ENCODE measurements around the gene RALGPS1.

RALGPS1 gene

DNA sequence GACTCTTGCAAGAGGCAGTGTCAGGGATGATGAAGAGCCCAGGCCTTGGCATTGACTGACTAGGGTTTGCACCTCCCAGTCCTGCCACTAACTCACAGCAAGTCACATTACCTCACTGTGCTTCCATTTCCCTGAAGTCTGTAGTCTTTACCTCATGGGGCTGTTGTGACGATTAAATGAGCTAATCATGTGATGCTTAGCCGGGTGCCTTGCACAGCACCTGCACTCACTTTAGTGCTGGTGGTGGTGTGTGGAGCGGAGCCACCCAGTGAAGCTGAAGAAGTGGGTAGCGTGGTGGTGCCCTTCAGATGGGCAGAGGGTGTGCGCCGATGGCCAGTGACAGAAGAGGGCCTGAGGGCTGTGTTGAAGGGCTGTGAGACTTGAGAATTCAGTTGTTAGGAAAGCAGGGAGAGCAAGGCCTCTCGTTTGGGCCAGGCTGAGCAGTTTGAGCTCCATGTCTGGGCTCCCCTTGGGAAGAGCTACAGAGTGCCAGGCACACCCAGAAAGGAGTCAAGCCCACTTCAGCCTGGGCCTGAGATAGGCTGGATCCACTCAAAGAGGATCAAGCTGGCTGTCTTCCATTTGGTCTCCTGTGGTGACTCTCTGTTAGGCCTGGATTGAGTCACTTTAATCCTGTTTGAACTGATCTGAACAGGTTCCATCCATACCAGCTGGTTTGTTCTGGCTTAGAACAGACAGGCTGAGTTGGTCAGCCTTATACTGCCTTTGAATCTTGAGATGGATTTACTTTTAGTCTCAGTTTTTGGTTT is 42.5 kb downstream of the RALGPS1 start:
- no peak for DNase-seq (ENCODE audit: low read depth)

DNA sequence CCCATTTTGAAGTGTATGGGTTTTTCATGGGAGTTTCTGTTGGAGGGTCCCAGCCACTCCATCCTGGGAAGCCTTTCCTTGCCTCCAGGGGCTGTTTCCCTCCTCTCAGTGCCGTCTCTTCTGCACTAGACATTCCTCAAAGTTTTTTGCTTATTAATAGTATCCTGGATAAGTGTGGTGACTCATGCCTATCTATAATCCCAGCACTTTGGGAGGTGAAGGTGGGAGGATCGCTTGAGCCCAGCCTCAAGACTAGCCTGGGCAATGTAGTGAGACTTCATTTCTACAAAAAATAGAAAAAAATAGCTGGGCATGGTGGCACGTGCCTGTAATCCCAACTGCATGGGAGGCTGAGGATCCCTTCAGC is 43.1 kb downstream of the RALGPS1 start:
- no peak for DNase-seq (ENCODE audit: low read depth)

DNA sequence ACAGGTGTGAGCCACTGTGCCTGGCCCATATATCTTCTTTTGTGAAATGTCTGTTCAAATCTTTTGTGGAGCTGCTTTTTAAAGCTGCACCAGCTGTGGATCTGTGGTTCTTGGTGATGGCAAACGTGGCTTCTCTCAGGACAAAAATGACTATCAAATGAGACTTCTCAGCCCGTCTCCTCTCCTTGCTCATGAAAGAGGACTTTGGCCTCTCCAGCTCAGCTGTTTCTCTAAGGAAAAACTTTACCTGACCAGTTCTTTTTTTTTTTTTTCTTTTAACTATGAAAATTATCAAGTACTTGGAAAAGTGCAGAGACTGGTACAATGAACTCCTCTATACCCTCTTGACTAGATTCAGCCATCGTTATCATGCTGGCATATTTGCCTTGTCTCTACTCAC is 44.8 kb downstream of the RALGPS1 start:
- no peak for DNase-seq (ENCODE audit: low read depth)

DNA sequence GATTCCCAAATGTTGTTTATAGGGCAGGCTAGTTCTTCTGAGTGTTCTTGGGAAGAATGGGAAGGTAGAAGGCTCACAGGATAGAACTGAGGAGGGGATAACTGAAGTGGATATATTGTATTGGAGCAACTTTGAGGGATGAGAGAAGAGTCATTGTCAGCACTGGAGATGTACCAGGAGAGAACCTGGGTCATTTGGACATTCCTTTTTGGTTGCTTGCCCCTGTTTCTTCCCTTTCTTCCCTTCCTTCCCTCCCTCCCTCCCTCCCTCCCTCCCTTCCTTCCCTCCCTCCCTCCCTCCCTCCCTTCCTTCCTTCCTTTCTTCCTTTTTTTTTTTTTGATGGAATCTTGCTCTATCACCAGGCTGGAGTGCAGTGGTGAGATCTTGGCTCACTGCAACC is 45.3 kb downstream of the RALGPS1 start:
- no peak for DNase-seq (ENCODE audit: low read depth)

DNA sequence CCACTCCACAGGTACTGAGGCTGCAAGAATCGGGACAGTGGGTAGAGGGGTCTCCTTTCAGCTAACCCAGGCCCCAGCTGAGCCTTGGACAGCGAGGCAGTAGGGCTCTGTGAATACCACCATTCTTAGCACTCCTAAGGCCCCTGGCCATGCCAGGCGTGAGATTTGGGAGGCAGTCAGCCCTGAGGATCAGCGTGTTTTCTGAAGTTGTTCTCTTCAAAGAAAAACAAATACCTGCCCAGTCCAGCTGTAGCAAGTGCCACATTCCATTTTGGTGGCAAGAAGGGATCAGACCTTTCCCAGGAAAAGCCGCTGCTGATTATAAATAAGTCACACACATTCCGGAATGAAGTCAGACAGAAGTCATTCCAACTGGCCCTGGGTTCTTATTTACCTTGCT is 47.8 kb downstream of the RALGPS1 start:
- DNase-seq (ENCODE audit: low read depth), result no peak

DNA sequence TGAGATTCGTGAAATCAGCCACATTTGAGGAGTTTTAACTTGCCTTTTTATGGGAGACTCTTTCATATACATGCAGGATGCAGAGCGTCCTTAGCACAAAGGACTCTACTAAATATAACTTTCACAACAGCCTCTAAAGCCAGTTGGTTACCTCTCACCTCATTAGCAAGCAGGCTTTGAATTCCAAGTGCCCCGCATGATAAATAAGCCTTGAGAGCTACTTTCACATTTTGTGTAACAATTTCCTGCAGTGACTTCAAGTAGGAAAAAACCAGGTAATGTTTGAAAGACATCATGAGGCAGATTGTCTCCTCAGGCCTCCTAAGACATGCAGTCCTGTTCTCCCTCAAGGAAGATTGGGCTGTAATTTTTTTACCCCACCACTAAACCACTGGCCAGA is 50.5 kb downstream of the RALGPS1 start:
- DNase-seq (ENCODE audit: low read depth), result no peak

DNA sequence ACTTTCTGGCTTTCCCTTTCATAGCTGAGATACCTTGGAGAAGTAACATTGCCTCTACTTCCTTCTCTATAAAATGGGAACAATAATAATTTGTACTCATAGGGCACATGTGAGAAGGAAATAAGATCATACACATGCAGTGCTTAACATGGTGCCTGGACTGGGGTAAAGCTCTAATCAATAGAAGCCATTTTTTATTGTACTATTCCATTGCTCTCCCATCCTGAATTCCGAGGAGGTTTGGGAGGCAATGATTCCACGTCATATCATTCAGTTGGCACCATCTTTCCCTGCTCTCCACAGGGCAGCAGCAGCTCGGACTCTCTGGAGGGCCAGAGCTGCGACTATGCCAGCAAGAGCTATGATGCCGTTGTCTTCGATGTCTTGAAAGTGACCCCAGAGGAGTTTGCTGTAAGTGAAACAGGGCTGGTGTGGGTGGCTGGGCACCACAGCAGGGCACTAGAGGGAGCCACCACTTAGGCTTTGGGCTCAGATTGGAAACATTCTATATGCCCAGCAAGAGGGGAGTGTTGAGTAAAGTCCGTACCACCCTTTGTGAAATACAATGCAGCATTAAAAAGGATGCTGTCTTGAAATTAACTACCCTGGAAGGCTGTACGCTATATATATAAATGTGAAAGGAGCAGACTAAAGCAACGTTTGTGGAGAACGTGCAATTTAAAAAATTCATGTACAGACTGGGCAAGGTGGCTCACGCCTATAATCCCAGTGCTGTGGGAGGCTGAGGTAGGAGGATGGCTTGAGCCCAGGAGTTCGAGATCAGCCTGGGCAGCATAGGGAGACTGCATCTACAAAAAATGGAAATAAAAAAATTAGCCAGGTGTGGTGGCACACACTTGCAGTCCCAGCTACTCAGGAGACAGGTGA is 51.2 kb downstream of the RALGPS1 start:
- DNase-seq (ENCODE audit: low read depth), result peak; percentile 17

DNA sequence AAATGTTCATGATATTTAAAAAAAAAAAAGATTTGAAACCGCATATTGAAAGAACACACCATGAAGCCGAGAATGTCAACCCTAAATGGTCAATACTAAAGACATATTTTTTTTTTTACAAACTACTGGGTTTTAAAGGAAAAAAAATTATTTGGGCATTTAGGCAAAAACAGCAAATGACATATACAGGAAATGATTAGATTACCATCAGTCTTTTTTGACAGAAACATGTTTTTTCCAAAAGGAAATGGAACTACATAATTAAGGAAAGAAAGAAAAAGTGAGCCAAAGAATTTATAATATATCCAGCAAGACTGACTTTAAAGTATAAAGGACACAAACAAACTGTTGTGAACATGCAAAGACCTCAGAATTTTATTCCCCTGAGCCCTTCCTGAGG is 56.7 kb downstream of the RALGPS1 start:
- no peak for DNase-seq (ENCODE audit: low read depth)

DNA sequence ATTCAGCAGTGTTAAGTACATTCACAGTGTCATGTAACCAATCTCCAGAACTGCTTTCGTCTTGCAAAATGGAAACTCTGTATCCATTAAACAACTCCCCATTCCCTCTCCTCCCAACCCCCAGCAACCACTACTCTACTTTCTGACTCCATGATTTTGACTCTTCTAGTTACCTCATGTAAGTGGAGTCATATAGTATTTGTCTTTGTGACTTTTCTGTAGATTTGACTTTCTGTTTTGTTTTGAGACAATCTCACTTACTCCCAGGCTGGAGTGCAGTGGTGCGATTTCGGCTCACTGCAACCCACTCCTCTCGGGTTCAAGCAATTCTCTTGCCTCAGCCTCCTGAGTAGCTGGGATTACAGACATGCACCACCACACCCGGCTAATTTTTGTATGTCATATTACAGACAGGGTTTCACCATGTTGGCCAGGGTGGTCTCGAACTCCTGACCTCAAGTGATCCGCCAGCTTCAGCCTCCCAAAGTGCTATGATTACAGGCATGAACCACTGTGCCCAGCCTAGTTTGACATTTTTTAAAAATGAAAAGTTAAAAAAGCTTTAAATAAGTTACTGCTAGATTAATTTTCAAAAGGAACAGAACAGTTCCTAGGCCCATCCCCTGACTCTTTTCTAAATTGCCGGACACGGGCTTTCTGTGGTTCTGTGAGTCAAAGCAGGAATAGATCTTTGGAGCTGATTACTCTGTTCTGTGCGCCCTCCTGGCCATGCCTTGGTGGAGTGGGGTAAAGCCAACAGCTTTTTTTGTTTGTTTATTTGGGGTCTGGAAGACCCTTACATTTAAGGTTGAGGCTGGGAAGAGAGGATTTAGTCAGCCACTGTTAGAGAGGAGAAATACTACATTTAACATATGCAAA is 59.3 kb downstream of the RALGPS1 start:
- no peak for DNase-seq (ENCODE audit: low read depth)

DNA sequence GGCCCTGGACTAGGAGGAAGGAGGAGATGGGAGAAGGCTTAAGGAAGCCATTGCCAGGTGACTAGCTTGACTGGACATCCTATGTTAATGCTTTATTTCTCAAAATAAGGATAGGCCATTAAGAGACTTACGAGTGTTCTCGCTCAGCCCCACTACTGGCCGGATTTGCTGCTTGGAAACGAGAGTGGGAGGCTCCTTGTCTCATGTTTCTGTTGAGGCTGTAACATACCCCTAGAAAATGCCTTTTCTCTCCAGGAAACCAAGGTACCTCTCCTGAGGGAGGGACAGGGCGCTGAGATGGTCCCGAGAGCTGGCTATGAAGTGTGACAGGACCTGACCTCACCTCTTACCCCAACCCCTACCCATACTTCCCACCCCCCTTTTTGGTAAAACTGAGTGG is 60.0 kb downstream of the RALGPS1 start:
- no peak for DNase-seq (ENCODE audit: low read depth)

DNA sequence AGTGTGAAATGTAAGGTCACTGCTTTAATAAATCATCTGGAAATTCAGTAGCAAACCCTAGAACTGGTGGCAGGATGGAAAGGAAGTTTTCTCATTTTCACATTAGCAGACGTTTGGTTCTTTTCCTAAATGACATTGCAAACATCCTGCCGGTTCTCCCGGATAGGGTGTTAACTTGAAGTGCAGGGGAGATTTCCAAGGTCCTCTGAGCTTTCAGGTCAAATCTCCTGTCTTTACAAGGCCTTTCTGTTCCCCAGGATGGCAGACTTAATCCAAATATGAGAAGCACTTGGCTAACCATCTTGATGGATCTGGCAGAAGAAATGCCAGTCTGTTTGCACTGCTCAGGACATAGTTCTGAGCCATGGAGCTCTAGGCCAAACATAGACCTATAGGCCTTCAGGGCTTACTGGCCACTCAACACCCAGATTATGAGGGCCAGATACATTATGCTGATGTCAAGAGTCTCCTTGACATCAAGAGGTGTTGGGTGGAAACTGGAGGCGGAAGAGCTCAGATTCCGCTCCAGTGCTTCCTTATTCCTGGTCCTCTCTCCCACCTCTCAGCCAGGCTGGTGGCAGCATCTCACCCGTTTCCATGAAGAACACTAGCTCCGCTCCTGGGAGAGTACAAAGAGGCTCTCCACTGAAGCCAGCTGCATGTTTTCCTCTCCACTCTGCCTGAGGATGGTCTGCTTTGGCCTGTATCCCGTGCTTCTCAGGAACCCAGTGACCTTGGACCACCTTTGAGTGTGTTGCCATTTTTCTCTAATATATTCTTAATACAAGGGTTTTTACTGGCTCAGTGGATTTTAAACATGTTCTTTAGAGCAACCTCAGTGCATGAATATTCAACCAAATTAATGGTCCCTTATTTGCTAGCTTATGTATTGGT is 61.0 kb downstream of the RALGPS1 start:
- no peak for DNase-seq (ENCODE audit: low read depth)

DNA sequence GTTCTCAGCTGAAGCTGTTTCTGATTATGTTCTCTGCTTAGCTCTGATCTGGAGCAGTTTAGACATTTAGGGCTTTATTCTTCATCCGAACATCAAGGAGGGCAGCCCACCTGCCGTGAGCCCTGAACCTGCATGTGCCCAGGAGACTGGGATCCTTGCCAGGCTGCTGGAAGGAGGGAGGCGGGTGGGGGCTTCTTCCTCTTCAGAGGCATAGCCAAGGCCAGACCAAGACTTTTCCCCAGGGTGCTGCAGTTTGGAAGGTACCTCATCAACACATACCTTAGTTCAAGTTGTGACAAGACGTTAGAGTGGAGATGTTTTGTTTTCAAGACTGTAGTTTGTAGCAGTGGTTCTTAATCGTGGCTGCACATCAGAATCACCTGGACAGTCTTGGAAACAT is 64.9 kb downstream of the RALGPS1 start:
- no peak for DNase-seq (ENCODE audit: low read depth)

DNA sequence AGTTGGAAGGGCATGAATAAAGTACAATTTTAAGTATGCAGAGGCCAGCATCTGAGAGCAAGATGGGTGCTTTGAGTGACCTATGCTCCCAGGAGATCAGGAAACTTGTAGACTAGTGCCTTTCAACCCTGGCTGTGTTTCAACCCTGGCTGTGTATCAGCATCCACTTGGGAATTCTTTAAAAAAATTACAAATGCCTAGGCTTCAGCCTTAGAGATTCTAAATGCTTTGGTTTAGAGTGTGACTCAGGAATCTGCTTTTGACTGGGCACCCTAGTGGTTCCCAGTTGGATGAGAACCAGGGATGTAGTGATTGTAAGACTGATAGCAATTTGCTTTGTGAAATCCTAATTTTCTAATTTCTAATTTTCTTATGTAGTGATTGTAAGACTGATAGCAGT is 65.6 kb downstream of the RALGPS1 start:
- no peak for DNase-seq (ENCODE audit: low read depth)

DNA sequence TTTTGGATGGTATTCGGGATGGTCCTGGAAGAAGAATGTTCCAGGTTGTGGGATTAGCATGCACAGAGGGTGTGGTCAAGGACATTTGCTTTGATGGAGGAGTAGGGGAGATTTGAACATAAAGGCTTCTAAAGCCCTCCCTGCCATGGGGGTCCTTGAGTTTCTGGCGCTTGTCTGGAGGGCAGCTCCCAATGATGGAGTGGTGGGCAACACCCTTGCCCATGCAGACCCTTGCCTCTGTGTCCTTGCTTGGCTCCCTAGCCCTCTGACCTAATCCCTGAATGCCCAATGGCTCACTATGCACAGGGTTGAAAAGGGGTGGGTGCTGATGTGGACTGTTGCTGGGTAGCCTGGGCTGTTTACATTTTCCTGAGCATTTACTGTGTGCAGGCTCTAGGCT is 66.6 kb downstream of the RALGPS1 start:
- no peak for DNase-seq (ENCODE audit: low read depth)

DNA sequence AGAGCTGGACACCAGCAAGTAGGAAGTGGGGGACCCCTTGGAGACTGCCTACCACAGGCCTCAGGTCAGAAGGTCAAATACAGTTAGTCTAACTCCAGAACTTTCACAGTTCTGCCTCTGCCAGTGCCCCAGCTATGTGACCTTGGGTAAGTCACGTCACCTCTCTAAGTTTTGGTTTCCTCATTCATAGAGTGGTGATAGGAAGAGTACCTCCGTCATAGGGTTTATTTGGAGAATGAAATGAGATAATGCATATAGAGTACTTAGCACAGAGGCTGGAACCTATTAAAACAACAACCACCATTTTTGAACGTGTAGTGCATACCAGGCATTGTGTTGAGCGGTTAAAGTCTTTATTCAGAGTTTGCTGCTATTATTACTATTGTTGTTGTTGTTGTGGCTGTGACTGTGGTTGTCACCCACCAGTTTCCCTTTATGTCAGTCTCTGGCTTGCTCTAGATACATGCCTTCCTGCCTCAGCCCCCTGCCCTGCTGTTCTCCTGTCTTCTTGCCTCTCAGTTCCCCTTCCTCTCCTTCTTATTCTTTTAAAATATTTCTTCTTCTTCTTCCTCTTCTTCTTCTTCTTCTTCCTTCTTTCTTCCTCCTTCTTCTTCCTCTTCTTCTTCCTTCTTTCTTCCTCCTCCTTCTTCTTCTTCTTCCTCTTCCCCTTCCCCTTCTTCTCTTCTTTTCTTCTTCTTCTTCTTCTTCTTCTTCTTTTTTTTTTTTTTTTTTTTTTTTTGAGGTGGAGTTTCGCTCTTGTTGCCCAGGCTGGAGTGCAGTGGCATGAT is 67.8 kb downstream of the RALGPS1 start:
- DNase-seq (ENCODE audit: low read depth), result no peak

DNA sequence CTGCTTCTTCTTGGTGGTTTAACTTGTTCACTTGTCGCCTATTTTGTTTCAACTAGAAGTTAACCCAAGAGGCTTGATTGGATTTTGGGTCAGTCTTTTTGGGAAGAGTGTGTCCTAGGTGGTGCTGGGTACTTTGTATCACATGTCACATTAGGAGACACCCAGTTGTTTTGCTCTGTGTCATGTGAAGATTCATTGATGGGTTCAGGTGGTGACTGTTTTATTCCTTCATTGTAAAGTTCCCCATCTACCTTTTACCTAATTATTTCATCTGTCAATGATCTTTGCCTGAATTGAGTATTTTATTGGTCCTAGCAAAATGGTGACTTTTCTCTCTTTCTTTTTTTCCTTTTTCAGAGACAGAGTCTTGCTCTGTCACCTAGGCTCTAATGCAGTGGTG is 69.2 kb downstream of the RALGPS1 start:
- DNase-seq (ENCODE audit: low read depth), result no peak

DNA sequence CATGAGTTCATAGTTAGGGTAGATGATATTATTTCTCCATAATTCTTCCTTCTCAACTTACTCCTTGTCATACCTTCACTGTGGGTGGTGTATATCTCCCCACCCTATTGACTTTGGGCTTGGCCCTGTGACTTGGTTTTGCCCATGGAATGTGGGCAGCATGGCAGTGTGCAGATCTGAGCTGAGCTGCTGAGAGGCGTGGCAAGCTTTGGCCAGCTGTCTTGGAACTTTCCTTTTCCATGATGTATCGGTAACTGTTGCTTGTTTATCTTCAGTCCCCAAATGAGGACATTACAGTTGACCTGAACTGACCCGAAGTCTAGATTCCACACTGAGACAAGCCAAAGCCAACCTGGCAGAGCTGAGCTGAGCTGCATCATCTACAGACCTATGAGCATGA is 70.4 kb downstream of the RALGPS1 start:
- no peak for DNase-seq (ENCODE audit: low read depth)

DNA sequence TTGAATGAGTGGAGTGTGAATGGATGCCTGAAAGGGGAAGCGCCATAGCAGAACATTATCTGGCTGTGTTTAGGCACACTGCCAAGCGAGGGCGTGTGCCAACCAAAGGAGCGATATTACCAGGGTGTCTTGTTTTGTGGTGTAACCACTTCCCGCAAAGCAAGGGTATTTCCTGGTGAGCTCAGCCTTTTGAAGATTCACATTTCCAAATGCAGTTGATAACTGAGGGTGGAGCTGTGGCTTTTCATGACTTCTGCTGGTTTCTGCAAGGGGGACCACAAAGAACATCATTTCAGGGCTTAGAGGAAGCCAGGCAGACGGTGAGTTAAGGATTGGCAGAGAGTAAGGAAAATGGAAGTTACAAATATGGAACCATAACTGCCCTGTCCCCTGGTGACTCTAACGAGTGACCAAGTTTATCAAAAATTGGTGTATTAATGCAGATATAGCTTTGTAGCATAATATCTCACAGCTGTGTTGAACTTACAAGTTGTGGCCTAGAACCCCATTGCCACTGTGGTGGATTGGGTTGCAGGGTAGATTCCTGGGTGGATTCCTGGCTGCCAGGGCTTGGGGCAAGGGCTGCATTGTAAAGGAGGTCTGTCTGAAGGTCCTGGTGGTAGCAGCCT is 71.4 kb downstream of the RALGPS1 start:
- peak; percentile 73 for DNase-seq (ENCODE audit: low read depth)

DNA sequence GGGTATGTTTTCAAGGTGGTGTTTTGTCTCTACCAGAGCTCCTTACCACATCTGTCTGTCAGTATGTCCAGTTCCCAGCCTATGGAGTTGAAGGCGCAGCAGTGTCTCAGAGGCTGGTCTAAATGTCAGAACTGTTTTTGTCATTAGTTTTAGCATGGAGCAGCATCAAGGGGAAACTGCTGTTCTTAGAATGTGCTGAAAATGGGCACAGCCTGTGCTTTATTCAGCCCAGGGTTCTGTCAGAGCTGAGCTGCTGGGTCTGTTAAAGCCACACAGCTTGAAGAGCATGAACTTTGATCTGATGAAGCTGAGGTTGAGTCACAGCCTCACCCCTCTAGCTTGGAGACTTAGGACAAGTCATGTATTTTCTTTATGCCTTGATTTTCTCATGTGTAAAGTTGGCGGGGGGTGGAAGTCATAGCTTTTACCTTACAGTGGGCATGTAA is 71.9 kb downstream of the RALGPS1 start:
- peak; percentile 12 for DNase-seq (ENCODE audit: low read depth)

DNA sequence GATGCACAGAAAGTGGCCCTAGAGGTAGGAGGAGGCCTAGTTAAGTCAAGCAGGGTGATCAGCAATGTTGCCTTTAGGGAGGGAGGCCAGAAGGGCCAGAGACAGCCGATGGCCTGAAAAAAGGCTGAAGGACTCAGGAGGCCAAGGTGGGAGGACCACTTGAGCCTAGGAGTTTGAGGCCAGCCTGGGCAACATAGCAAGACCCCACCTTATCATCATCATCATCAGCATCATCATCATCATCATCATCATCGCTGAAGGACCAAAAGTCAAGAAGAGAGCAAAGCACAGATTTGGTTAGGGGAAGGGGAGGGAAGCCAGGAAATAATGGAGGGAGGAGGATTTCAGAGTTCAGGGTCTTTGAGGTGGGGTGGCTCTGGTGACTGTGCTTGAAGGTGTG is 74.3 kb downstream of the RALGPS1 start:
- DNase-seq (ENCODE audit: low read depth), result no peak
